HCT116 (cell line): ENCODE measurements around the gene UROS. TPM values are rescaled to one million over a fixed set of nuclear protein-coding genes. Genes with fewer than 3 reads are reported as not detected.

Experiments used
- ATAC-seq: fragments of 200-7000 bp; cut with Tn5 transposase; 2 replicates; pipeline ENCODE4 v1.9.1; 2020; ENCODE audit warnings: mild to moderate bottlenecking, moderate library complexity
- BruUV-seq: library from RNA; stranded (reverse); fragments of 400-500 nt; replicated peaks from 2 replicates; lab custom pipeline; 2021; lab: Mats Ljungman, UMichigan
- CTCF ChIA-PET: fragments of 300-600 bp; sonication (Branson Sonifier 250); formaldehyde crosslinking; loops from one replicate; lab custom pipeline; 2021; ENCODE audit warnings: antibody characterized with exemption; lab: Charles Lee
- POLR2A ChIA-PET: fragments of 300-600, 350-600 bp; sonication (Branson Sonifier 250); formaldehyde crosslinking; loops from one replicate; lab custom pipeline; 2021; ENCODE audit warnings: antibody characterized with exemption; lab: Charles Lee
- RAD21 ChIA-PET, 2 experiments: fragments of 300-600 bp; sonication (Branson Sonifier 250); formaldehyde crosslinking; loops; one replicate each; lab custom pipeline; 2023; ENCODE audit warnings: low total read pairs in 2 of 2; ENCODE audit not compliant: uncharacterized antibody in 2 of 2, unreplicated experiment in 2 of 2, low non-redundant PET in 1 of 2; lab: Charles Lee
- DNase-seq: peaks from one replicate; pipeline ENCODE4 v3.0.0-alpha.2; 2010; ENCODE audit warnings: low read depth, low spot score
- H2AFZ ChIP-seq: fragments of 200-600 bp; shearing (Covaris generic), sonication (generic); 2 replicates; pipeline ENCODE4 v1.6.1; 2017; ENCODE audit warnings: low read depth, mixed run types, mixed read lengths, antibody characterized with exemption, low read length; ENCODE audit not compliant: poor library complexity, severe bottlenecking
- H3K27ac ChIP-seq: 2 replicates; pipeline ENCODE4 v1.5.1; 2012; ENCODE audit warnings: low read depth, low read length
- H3K27me3 ChIP-seq: fragments of 200-600 bp; sonication (generic); 2 replicates; pipeline ENCODE4 v1.6.1; 2016; ENCODE audit warnings: mixed run types, low read length, mixed read lengths; ENCODE audit not compliant: insufficient read depth
- H3K36me3 ChIP-seq, 2 experiments: fragments of 200-500 bp in 1 of 2; fragments of 200-600 bp in 1 of 2; sonication (Bioruptor generic) in 1 of 2; sonication (generic) in 1 of 2; 2 replicates each; pipeline versions ENCODE4 v1.5.1 to v1.6.1; 2014 to 2016; ENCODE audit warnings: low read length in 2 of 2, inconsistent platforms in 1 of 2, mixed read lengths in 1 of 2, mixed run types in 1 of 2; ENCODE audit not compliant: insufficient read depth in 2 of 2, control insufficient read depth in 1 of 2
- H3K4me1 ChIP-seq, 2 experiments: fragments of 200-600 bp in 1 of 2; sonication (generic) in 1 of 2; 2 replicates each; pipeline versions ENCODE4 v1.5.1 to v1.6.1; 2012 to 2017; ENCODE audit warnings: low read length in 2 of 2, inconsistent platforms in 1 of 2, mild to moderate bottlenecking in 1 of 2, mixed read lengths in 1 of 2, mixed run types in 1 of 2, moderate library complexity in 1 of 2; ENCODE audit not compliant: insufficient read depth in 2 of 2, control insufficient read depth in 1 of 2
- H3K4me2 ChIP-seq: fragments of 200-600 bp; sonication (generic); 2 replicates; pipeline ENCODE4 v1.6.1; 2017; ENCODE audit warnings: mixed run types, low read length, mixed read lengths
- H3K4me3 ChIP-seq, 2 experiments: fragments of 200-600 bp in 1 of 2; sonication (generic) in 1 of 2; replicated peaks in 1 of 2; 2 replicates each; pipeline ENCODE4 v1.5.1; 2011 to 2016; ENCODE audit warnings: low read length in 2 of 2, control low read depth in 1 of 2, low read depth in 1 of 2, mild to moderate bottlenecking in 1 of 2, mixed read lengths in 1 of 2, mixed run types in 1 of 2
- H3K79me2 ChIP-seq: fragments of 200-600 bp; sonication (generic); 2 replicates; pipeline ENCODE4 v1.6.1; 2017; ENCODE audit warnings: mild to moderate bottlenecking, mixed run types, low read length, moderate library complexity, mixed read lengths; ENCODE audit not compliant: insufficient read depth
- H3K9ac ChIP-seq: fragments of 200-600 bp; sonication (generic); 2 replicates; pipeline ENCODE4 v1.6.1; 2016; ENCODE audit warnings: low read length, mixed read lengths
- H3K9me2 ChIP-seq: fragments of 200-600 bp; sonication (generic), shearing (Covaris generic); 2 replicates; pipeline ENCODE4 v1.6.1; 2017; ENCODE audit warnings: mixed run types, mild to moderate bottlenecking, moderate library complexity; ENCODE audit not compliant: insufficient read depth
- H3K9me3 ChIP-seq, 2 experiments: fragments of 200-500 bp in 1 of 2; fragments of 200-600 bp in 1 of 2; sonication (Bioruptor generic) in 1 of 2; sonication (generic) in 1 of 2; 2 replicates each; pipeline ENCODE4 v1.6.1; 2014 to 2017; ENCODE audit warnings: low read length in 2 of 2, mixed read lengths in 2 of 2, inconsistent platforms in 1 of 2, low read depth in 1 of 2, mild to moderate bottlenecking in 1 of 2, mixed run types in 1 of 2, moderate library complexity in 1 of 2; ENCODE audit not compliant: control insufficient read depth in 1 of 2, insufficient read depth in 1 of 2
- H4K20me1 ChIP-seq: fragments of 200-600 bp; sonication (generic), shearing (Covaris generic); 2 replicates; pipeline ENCODE4 v1.6.1; 2017; ENCODE audit warnings: mixed run types, mild to moderate bottlenecking, moderate library complexity; ENCODE audit not compliant: insufficient read depth
- ATF3 ChIP-seq: IDR thresholded peaks from 2 replicates; pipeline ENCODE4 v1.6.1; 2012
- CBX3 ChIP-seq: IDR thresholded peaks from 2 replicates; pipeline ENCODE4 v1.6.1; 2012; ENCODE audit warnings: low read depth
- CEBPB ChIP-seq: IDR thresholded peaks from 2 replicates; pipeline ENCODE4 v1.6.1; 2012; ENCODE audit warnings: low read depth
- EGR1 ChIP-seq: IDR thresholded peaks from 2 replicates; pipeline ENCODE4 v1.6.1; 2012; ENCODE audit warnings: low read depth
- ELF1 ChIP-seq: IDR thresholded peaks from 2 replicates; pipeline ENCODE4 v1.6.1; 2012; ENCODE audit warnings: low read depth, borderline replicate concordance
- EZH2phosphoT487 ChIP-seq: fragments of 200-600 bp; IDR thresholded peaks from 2 replicates; pipeline ENCODE4 v1.6.1; 2018; ENCODE audit warnings: antibody characterized with exemption, borderline replicate concordance
- FOSL1 ChIP-seq: IDR thresholded peaks from 2 replicates; pipeline ENCODE4 v1.6.1; 2012; ENCODE audit warnings: low read depth
- MAX ChIP-seq: IDR thresholded peaks from 2 replicates; pipeline ENCODE4 v1.6.1; 2012
- POLR2A ChIP-seq: IDR thresholded peaks from 2 replicates; pipeline ENCODE4 v1.7.0; 2011; ENCODE audit warnings: borderline replicate concordance; ENCODE audit not compliant: insufficient read depth, insufficient read length; ENCODE audit errors: extremely low read depth
- POLR2AphosphoS5 ChIP-seq: IDR thresholded peaks from 2 replicates; pipeline ENCODE4 v1.6.1; 2011; ENCODE audit warnings: mild to moderate bottlenecking, low read depth, low read length, moderate library complexity
- RAD21 ChIP-seq: IDR thresholded peaks from 2 replicates; pipeline ENCODE4 v1.6.1; 2012; ENCODE audit warnings: low read depth, mild to moderate bottlenecking
- REST ChIP-seq: IDR thresholded peaks from 2 replicates; pipeline ENCODE4 v1.6.1; 2012; ENCODE audit warnings: low read depth
- SIN3A ChIP-seq: IDR thresholded peaks from 2 replicates; pipeline ENCODE4 v1.6.1; 2012; ENCODE audit warnings: low read depth
- SP1 ChIP-seq: IDR thresholded peaks from 2 replicates; pipeline ENCODE4 v1.6.1; 2012; ENCODE audit warnings: low read depth
- SRF ChIP-seq: IDR thresholded peaks from 2 replicates; pipeline ENCODE4 v1.6.1; 2012; ENCODE audit warnings: low read depth
- TCF7L2 ChIP-seq: IDR thresholded peaks from 2 replicates; pipeline ENCODE4 v1.7.0; 2011; ENCODE audit warnings: borderline replicate concordance, inconsistent platforms; ENCODE audit not compliant: insufficient read depth, insufficient read length; ENCODE audit errors: extremely low read depth
- YY1 ChIP-seq: IDR thresholded peaks from 2 replicates; pipeline ENCODE4 v1.6.1; 2011; ENCODE audit warnings: low read length, low read depth, moderate library complexity, mild to moderate bottlenecking; ENCODE audit not compliant: insufficient replicate concordance; ENCODE audit errors: extremely low read depth
- ZBTB33 ChIP-seq: IDR thresholded peaks from 2 replicates; pipeline ENCODE4 v1.6.1; 2011; ENCODE audit warnings: mild to moderate bottlenecking, low read length, moderate library complexity; ENCODE audit not compliant: insufficient replicate concordance; ENCODE audit errors: extremely low read depth
- ZFX ChIP-seq: fragments of 450-650 bp; IDR thresholded peaks from 2 replicates; pipeline ENCODE4 v1.6.1; 2017
- ZNF274 ChIP-seq: fragments of 200-500 bp; sonication (Bioruptor generic); IDR thresholded peaks from 2 replicates; pipeline ENCODE4 v1.6.1; 2014; ENCODE audit warnings: mild to moderate bottlenecking, low read depth, low read length, inconsistent platforms
- intact Hi-C: fragments of 100-400 bp; cut with micrococcal nuclease; formaldehyde crosslinking; loops from 2 replicates; pipeline ENCODE4 v1.10.0; 2022
- total RNA-seq: library from RNA; stranded (reverse); gene quantifications from one replicate; pipeline ENCODE4 v1.2.1, GENCODE V29; 2021; ENCODE audit not compliant: unreplicated experiment

UROS gene
- total RNA-seq, 1 experiment from 2014 or later = 63.9 TPM

- no peaks in the 10 kb centered on the region for H3K79me2 ChIP-seq
- H3K27me3 ChIP-seq = no peaks in the 10 kb centered on the region
- ATAC-seq = no peak
- H3K9me2 ChIP-seq = no peaks in the 10 kb centered on the region
- TF ChIP-seq SIN3A = no peak
- TF ChIP-seq YY1 = no peak
- no peak for TF ChIP-seq POLR2AphosphoS5
- no peak for TF ChIP-seq MAX
- no peak for TF ChIP-seq EZH2phosphoT487
- no peak for TF ChIP-seq REST
- no peak for TF ChIP-seq TCF7L2
- no peak for TF ChIP-seq SRF
- no peak for TF ChIP-seq ZNF274
- no peak for TF ChIP-seq FOSL1
- no peak for TF ChIP-seq SP1
- TF ChIP-seq RAD21 = no peak
- TF ChIP-seq ATF3 = no peak
- TF ChIP-seq ZBTB33 = no peak
- TF ChIP-seq ELF1 = no peak
- no peak for TF ChIP-seq EGR1
- no peak for TF ChIP-seq POLR2A
- no peak for TF ChIP-seq CEBPB
- TF ChIP-seq ZFX = no peak
- TF ChIP-seq CBX3 = no peak
- no peaks in the 10 kb centered on the region for H4K20me1 ChIP-seq
- RAD21 ChIA-PET = no interaction called here
- intact Hi-C loops = no loop called here
- no peak overlapping the region for H3K4me2 ChIP-seq
- H3K9me3 ChIP-seq = no peaks in the 10 kb centered on the region
- CTCF ChIA-PET = interaction anchor here (1.7 kb wide), 1 partner anchor 11 kb away, joined by 7 read pairs; no protein-coding TSS in a partner anchor
- no peak overlapping the region for H3K4me3 ChIP-seq
- POLR2A ChIA-PET = no interaction called here
- no peak overlapping the region for H3K9ac ChIP-seq
- no peaks in the 10 kb centered on the region for H3K4me1 ChIP-seq
- BruUV-seq = no TSS peak
- no peak for DNase-seq
- H2AFZ ChIP-seq = no peak overlapping the region
- H3K27ac ChIP-seq = no peak overlapping the region
- H3K36me3 ChIP-seq = peaks cover 12 to 13% of the 10 kb centered on the region in 2 experiments; a peak in 3 of 4 replicates
Measured at GRCh38 chr10:125857185-125857760, 34.2 kb upstream of the UROS start.
